IPS-15b (cell line): ENCODE data around the gene CELSR2.

ENCODE experiments used
- H3K27me3 ChIP-seq: one replicate; pipeline ENCODE4 v1.6.1; 2013; ENCODE audit warnings: low read length; ENCODE audit not compliant: control insufficient read depth, insufficient read depth
- H3K36me3 ChIP-seq: one replicate; pipeline ENCODE4 v1.6.1; 2013; ENCODE audit warnings: low read length; ENCODE audit not compliant: control insufficient read depth, insufficient read depth
- H3K4me1 ChIP-seq: one replicate; pipeline ENCODE4 v1.6.1; 2013; ENCODE audit warnings: mild to moderate bottlenecking, low read length; ENCODE audit not compliant: control insufficient read depth, insufficient read depth
- H3K4me3 ChIP-seq: one replicate; pipeline ENCODE4 v1.5.1; 2013; ENCODE audit warnings: low read depth, low read length
- H3K9ac ChIP-seq: one replicate; pipeline ENCODE4 v1.6.1; 2013; ENCODE audit warnings: low read depth, mild to moderate bottlenecking, low read length
- H3K9me3 ChIP-seq: one replicate; pipeline ENCODE4 v1.6.1; 2013; ENCODE audit warnings: mild to moderate bottlenecking, low read length; ENCODE audit not compliant: control insufficient read depth, insufficient read depth

CELSR2 gene

DNA sequence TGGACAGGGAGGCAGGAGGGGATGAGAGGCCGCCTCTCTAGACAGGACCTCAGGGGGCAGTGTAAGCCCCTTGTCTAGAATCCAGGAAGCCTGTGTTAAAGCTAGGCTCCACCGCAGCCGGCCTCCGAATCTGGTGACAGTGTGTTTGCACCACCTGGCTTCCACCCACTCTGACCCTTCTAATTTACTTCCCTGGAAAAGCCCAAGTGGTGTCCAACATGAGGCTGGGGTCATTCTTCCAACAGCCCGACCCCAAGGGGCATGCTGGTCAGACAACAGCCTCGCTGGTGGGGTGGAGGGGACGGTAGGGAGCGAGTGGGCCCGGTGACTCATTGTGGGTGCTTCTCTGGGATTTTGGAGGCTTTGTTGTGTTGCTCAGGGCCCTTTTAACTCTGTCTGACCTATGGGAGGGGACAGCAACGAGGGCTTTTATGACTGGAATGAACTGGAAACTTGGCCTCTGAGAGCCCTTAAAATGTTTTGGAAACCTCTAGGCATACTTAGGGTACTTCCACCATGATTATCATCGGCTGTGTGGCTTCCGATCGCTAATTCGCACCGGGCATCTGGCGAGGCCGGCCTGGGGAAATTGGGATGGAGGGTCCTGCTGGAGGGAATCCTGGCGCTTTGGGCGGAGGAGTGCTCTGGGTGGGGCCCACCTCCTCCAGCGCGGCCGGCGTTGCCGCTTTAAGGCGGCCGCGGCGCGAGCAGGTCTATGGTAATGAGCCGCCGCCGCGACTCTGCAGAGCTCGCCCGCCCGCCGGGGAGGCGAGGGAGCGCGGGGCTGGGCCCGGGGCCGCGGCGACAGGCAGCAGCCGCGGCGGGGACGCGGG lies at the start of gene CELSR2:
Gene CELSR2 (plus strand): TSS at position 743 of the 833 bp plus-strand sequence. CDS start 541 bp downstream, outside the sequence.
- H3K9me3 ChIP-seq: no peaks in the 10 kb centered on the region
- peaks cover 7% of the 10 kb centered on the region for H3K36me3 ChIP-seq
- H3K4me1 ChIP-seq: peaks cover 6% of the 10 kb centered on the region
- H3K4me3 ChIP-seq: peak within 1 kb of the TSS; percentile 52
- H3K27me3 ChIP-seq: peaks cover 20% of the 10 kb centered on the region
- peak within 1 kb of the TSS; percentile 8 for H3K9ac ChIP-seq

DNA sequence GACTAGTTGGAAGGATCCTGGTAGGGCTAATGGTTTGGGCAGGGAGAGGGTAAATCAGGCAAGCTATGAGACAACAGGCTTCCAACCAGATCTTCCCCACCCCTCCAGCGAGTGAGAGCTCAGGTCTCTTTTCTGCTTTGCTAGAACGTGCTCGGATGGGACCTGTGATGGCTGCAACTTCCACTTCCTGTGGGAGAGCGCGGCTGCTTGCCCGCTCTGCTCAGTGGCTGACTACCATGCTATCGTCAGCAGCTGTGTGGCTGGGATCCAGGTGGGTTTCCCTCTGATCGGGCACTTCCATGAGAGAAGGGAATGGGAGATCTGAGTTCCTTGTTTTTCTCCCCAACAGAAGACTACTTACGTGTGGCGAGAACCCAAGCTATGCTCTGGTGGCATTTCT lies 49.6 kb upstream of the CELSR2 start:
- Histone ChIP-seq H3K4me3 (no peak overlapping the region), H3K27me3 (peaks cover 2% of the 10 kb centered on the region), H3K36me3 (no peaks in the 10 kb centered on the region), H3K9me3 (peaks cover 2% of the 10 kb centered on the region), H3K9ac (no peak overlapping the region), H3K4me1 (peaks cover 4% of the 10 kb centered on the region)

DNA sequence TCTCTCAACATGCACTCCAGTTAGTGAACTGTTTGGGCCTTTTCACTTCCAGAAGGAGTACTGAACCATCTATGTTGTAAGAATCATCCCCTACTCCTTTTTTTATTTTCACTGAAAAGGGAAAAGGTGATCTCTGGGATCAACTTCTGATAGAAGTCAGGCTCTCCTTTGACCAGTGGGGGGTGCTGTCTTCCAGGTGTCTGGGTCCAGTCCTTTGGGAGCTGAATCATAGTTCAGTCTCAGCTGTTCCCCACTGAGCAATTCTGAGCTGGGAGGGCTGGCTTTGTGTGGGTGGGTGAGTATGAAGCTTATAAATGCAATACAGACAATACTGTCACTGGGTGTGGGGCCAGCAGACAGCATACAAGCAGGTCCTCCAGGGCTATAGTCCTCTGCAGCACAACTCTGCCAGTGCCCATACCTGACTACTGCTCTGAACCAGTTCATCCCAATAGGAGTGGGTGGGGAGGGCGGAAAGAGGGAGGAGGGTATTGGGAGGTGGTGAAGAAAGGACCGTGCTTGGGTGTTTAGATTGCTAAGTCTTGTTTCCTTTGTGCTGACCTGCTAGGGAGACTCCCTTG lies 48.1 kb upstream of the CELSR2 start:
- Histone ChIP-seq H3K4me3 (no peak overlapping the region), H3K36me3 (no peaks in the 10 kb centered on the region), H3K9me3 (peaks cover 2% of the 10 kb centered on the region), H3K4me1 (peaks cover 4% of the 10 kb centered on the region), H3K27me3 (peaks cover 2% of the 10 kb centered on the region), H3K9ac (peak overlapping the region; percentile 0)

DNA sequence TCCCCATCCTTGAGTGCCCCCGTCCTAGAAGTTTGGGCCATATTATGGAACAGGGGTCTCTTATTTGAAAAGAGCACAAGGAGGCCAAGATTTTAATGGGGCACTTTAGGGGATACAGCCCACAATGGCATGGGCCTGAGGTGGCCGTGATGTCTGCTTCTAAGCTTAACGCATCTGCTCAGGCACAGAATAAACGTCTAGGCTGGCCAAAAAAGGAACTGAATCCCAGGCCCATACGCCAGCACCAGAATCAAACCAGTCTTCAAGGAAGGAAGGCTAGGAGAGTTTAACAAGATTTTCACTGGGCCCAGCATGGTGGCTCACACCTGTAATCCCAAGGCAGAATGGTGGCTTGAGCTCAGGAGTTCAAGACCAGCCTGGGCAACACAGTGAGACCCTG lies 44.9 kb upstream of the CELSR2 start:
- Histone ChIP-seq H3K36me3 (no peaks in the 10 kb centered on the region), H3K9ac (no peak overlapping the region), H3K4me3 (no peak overlapping the region), H3K9me3 (no peaks in the 10 kb centered on the region), H3K27me3 (peaks cover under 1% of the 10 kb centered on the region), H3K4me1 (peaks cover 4% of the 10 kb centered on the region)

GRCh38 chr1:109206339-109206738 lies 43.0 kb upstream of the CELSR2 start:
- Histone ChIP-seq H3K4me3 (no peak overlapping the region), H3K27me3 (no peaks in the 10 kb centered on the region), H3K9me3 (no peaks in the 10 kb centered on the region), H3K9ac (no peak overlapping the region), H3K36me3 (no peaks in the 10 kb centered on the region), H3K4me1 (peaks cover 2% of the 10 kb centered on the region)

- Histone ChIP-seq H3K27me3 (no peaks in the 10 kb centered on the region), H3K9me3 (no peaks in the 10 kb centered on the region), H3K4me1 (no peaks in the 10 kb centered on the region), H3K4me3 (no peak overlapping the region), H3K9ac (no peak overlapping the region), H3K36me3 (no peaks in the 10 kb centered on the region)
Measured at GRCh38 chr1:109207467-109208103, 41.8 kb upstream of the CELSR2 start.

DNA sequence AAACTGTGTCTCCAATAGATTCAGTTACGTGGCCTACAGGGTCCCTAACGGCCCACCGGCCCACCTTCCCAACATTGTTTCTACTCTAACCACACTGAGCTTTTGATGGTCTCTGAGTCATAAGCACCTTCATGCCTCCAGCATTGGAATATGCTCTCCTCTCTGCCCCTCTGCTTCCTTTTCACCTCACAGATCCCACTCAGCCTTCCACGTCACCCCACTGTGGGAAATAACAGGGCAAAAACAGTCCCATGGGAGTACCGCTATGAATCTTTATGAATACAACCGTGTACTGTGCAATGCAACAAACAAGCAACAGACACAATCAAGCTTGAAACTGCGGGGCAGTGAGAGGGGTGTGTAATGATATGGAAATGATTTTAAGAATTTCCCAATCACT lies 40.9 kb upstream of the CELSR2 start:
- Histone ChIP-seq H3K4me1 (no peaks in the 10 kb centered on the region), H3K4me3 (no peak overlapping the region)

GRCh38 chr1:109208836-109209463 lies 40.4 kb upstream of the CELSR2 start:
- no peaks in the 10 kb centered on the region for H3K9me3 ChIP-seq
- no peak overlapping the region for H3K9ac ChIP-seq
- H3K4me1 ChIP-seq: no peaks in the 10 kb centered on the region
- H3K36me3 ChIP-seq: no peaks in the 10 kb centered on the region
- no peaks in the 10 kb centered on the region for H3K27me3 ChIP-seq
- no peak overlapping the region for H3K4me3 ChIP-seq

More for the DNA sequence above, 40.9 kb upstream of the CELSR2 start:
- Histone ChIP-seq H3K27me3 (no peaks in the 10 kb centered on the region), H3K9me3 (no peaks in the 10 kb centered on the region), H3K36me3 (no peaks in the 10 kb centered on the region), H3K9ac (no peak overlapping the region)

DNA sequence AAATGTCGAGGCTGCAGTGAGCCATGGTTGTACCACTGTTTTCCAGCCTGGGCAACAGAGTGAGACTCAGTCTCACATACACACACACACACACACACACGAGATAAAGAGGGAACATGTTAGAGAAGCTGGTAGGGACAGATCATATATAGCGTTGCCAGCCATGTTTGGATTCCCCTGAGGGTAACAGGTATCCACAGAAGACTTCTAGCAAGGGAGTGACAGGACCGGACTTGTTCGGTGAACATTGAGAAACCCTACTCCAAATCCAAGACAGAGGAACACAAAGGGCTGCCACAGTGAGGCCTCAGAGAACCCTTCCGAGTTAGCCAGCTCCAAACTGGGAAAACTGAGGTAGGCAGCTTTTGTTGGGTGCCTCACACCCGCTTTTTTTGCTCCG lies 39.3 kb upstream of the CELSR2 start:
- no peaks in the 10 kb centered on the region for H3K27me3 ChIP-seq
- no peaks in the 10 kb centered on the region for H3K36me3 ChIP-seq
- H3K9ac ChIP-seq: no peak overlapping the region
- no peaks in the 10 kb centered on the region for H3K9me3 ChIP-seq
- no peak overlapping the region for H3K4me3 ChIP-seq
- H3K4me1 ChIP-seq: no peaks in the 10 kb centered on the region

DNA sequence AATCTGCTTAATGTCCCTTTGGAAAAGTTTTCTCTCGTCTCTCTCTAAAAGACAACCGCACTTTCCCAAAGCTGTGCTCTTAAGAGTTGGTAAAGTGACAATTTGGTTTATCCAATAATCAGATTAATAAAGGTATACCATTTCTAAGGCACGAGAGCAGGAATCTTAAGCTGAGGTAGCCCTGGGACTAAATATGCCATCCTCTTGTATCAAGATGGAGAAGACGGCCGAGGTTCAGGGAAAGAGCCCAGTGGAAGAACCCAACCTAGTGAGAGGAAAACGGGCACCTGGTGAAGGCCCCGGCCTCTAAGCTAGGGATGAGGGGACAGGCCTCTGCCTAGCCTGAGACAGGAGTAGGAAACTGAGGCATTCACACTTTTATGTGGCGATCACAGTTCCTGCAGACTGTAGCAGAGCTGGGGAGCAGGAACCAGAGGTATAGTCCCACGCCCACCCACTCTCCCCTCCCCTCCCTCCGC lies 36.0 kb upstream of the CELSR2 start:
- Histone ChIP-seq H3K36me3 (no peaks in the 10 kb centered on the region), H3K9ac (no peak overlapping the region), H3K4me1 (no peaks in the 10 kb centered on the region), H3K9me3 (no peaks in the 10 kb centered on the region), H3K4me3 (peak overlapping the region; percentile 48), H3K27me3 (no peaks in the 10 kb centered on the region)

DNA sequence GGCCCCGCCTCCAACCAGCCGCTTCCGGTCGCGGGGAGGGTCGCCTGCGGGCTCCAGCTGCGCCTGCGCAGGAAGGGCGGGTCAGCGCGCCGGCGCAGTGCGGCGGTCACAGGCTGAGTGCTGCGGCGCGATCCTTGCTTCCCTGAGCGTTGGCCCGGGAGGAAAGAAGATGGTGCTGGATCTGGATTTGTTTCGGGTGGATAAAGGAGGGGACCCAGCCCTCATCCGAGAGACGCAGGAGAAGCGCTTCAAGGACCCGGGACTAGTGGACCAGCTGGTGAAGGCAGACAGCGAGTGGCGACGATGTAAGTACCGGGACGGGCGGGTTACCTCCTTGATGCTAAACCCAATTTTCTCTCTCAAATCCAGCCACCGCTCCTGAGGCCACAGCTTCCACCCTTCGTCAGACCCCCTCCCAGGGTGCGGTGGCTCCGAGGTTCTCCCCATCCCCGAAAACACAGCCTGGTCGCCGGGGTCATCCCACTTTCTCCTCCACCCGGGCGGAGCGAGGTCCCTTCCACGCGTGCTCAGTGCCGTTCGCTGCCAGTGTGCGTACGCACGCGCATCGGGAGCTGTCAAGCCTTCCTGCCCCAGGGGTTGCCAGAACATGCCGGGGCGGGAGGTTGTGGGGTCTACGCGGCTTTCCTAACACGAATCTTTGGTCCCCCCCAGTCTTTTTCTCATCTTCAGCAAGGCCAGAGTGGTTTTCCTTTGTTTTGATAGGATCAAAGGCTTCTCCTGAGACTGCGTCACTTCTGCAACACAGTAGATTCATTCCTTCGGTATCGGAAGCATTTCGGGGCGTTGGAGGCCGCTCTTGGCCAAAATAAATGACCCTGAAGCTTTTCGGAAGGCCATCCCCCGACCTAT lies 35.3 kb upstream of the CELSR2 start, which contains the start of gene SARS1:
Gene SARS1 (plus strand): TSS at position 95 of the 870 bp plus-strand sequence. CDS start 75 bp downstream, at position 170.
- no peaks in the 10 kb centered on the region for H3K4me1 ChIP-seq
- no peaks in the 10 kb centered on the region for H3K9me3 ChIP-seq
- H3K4me3 ChIP-seq: peak within 1 kb of the TSS; percentile 99
- H3K27me3 ChIP-seq: no peaks in the 10 kb centered on the region
- H3K9ac ChIP-seq: peak within 1 kb of the TSS; percentile 92
- H3K36me3 ChIP-seq: no peaks in the 10 kb centered on the region
